ENCODE data around the gene KLHL18. TPM values are rescaled to one million over a fixed set of nuclear protein-coding genes. Genes with fewer than 3 reads are reported as not detected.
A peak's percentile ranks its signal among the peaks of the same experiment; 100 is the strongest.

KLHL18 gene
- total RNA-seq, 6 experiments from 2014 or later, result 4.3 to 11.4 (median 8.1) TPM

- Histone ChIP-seq H3K27me3 (no peaks in the 10 kb centered on the region), H3K4me1 (peaks cover 0 to 33% (median 9%) of the 10 kb centered on the region in 4 donors), H3K4me3 (peak within 1 kb of the TSS; percentile 95 to 99 (median 96)), H3K36me3 (no peaks in the 10 kb centered on the region), H3K9me3 (no peaks in the 10 kb centered on the region), H3K27ac (peak within 1 kb of the TSS; percentile 92 to 97 (median 96))
- peak; percentile 99 to 100 (median 99) for DNase-seq
- intact Hi-C loops (cut with DNase I), result no loop called here
- 0% methylated on average over 5 of the region's 61 CpGs for WGBS (ENCODE audit: insufficient coverage, low coverage, low lambda C conversion rate, missing lambda C conversion rate)
- peak; percentile 82 to 91 (median 88) for ATAC-seq
- TF ChIP-seq POLR2A (IDR thresholded peaks at IDR 0.05) (peak; percentile 91), CTCF (IDR thresholded peaks at IDR 0.05) (no peak)
Measured at GRCh38 chr3:47380601-47381316, 98.0 kb downstream of the KLHL18 start, which contains the start of gene PTPN23. Gene PTPN23 (plus strand): TSS chr3:47381021. CDS start chr3:47381097, 76 bp downstream.

GRCh38 chr3:47381317-47382157 is 98.8 kb downstream of the KLHL18 start:
- no peaks in the 10 kb centered on the region for H3K27me3 ChIP-seq
- WGBS (ENCODE audit: insufficient coverage, low coverage, low lambda C conversion rate, missing lambda C conversion rate), result 8% methylated on average over 33 of the region's 44 CpGs
- no peaks in the 10 kb centered on the region for H3K36me3 ChIP-seq
- H3K9me3 ChIP-seq, result no peaks in the 10 kb centered on the region
- ATAC-seq (peak; percentile 69 to 76 (median 70)), DNase-seq (peak; percentile 85 to 91 (median 87))
- peak overlapping the region; percentile 67 to 96 (median 92) for H3K27ac ChIP-seq
- no peak for TF ChIP-seq CTCF (IDR thresholded peaks at IDR 0.05)
- TF ChIP-seq POLR2A (IDR thresholded peaks at IDR 0.05), result peak; percentile 39
- intact Hi-C loops (cut with DNase I), result no loop called here
- peak overlapping the region; percentile 95 to 99 (median 96) for H3K4me3 ChIP-seq
- H3K4me1 ChIP-seq, result peaks cover 0 to 37% (median 11%) of the 10 kb centered on the region in 4 donors

- 81% methylated on average over 3 of the region's 4 CpGs for WGBS (ENCODE audit: insufficient coverage, low coverage, low lambda C conversion rate, missing lambda C conversion rate)
- H3K27me3 ChIP-seq, result no peaks in the 10 kb centered on the region
- ATAC-seq (no peak), DNase-seq (no peak)
- no peak overlapping the region for H3K4me3 ChIP-seq
- no peaks in the 10 kb centered on the region for H3K9me3 ChIP-seq
- H3K4me1 ChIP-seq, result peaks cover 0 to 29% (median 11%) of the 10 kb centered on the region in 4 donors
- intact Hi-C loops (cut with DNase I), result no loop called here
- TF ChIP-seq CTCF (IDR thresholded peaks at IDR 0.05) (no peak), POLR2A (IDR thresholded peaks at IDR 0.05) (no peak)
- no peak overlapping the region for H3K27ac ChIP-seq
- H3K36me3 ChIP-seq, result no peaks in the 10 kb centered on the region
Measured at GRCh38 chr3:47384425-47384824, 101.7 kb downstream of the KLHL18 start.

- no peaks in the 10 kb centered on the region for H3K9me3 ChIP-seq
- TF ChIP-seq POLR2A (IDR thresholded peaks at IDR 0.05) (no peak), CTCF (IDR thresholded peaks at IDR 0.05) (no peak)
- no peaks in the 10 kb centered on the region for H3K36me3 ChIP-seq
- H3K4me3 ChIP-seq, result no peak overlapping the region
- ATAC-seq (peak in 1 of 4 donors; percentile 0), DNase-seq (no peak)
- no peaks in the 10 kb centered on the region for H3K27me3 ChIP-seq
- intact Hi-C loops (cut with DNase I), result no loop called here
- 75% methylated on average over 3 of the region's 4 CpGs for WGBS (ENCODE audit: insufficient coverage, low coverage, low lambda C conversion rate, missing lambda C conversion rate)
- no peak overlapping the region for H3K27ac ChIP-seq
- peaks cover 0 to 23% (median 11%) of the 10 kb centered on the region in 4 donors for H3K4me1 ChIP-seq
Measured at GRCh38 chr3:47385007-47385406, 102.3 kb downstream of the KLHL18 start.
